WI38 (cell line): ENCODE results near the gene SSC5D.
A peak's percentile ranks its signal among the peaks of the same experiment; 100 is the strongest.

Source experiments
- H3K4me3 ChIP-seq: 2 replicates; pipeline ENCODE4 v1.5.1; 2011; ENCODE audit warnings: low read depth, mild to moderate bottlenecking, control low read depth, low read length
- CTCF ChIP-seq: IDR thresholded peaks from 2 replicates; pipeline ENCODE4 v1.5.1; 2012; ENCODE audit warnings: low read depth, mild to moderate bottlenecking, control low read depth, low read length

Gene SSC5D

GRCh38 chr19:55545443-55545842, 57.2 kb downstream of the SSC5D start, which contains the start of gene SBK3:
Gene SBK3, minus strand, starts transcription at chr19:55545543. Its CDS starts 0 bp downstream, at chr19:55545543.
- H3K4me3 ChIP-seq = no peak within 1 kb of the TSS
- no peak for TF ChIP-seq CTCF

GRCh38 chr19:55546011-55546410, 57.8 kb downstream of the SSC5D start:
- no peak for TF ChIP-seq CTCF
- H3K4me3 ChIP-seq = no peak overlapping the region

- TF ChIP-seq CTCF = no peak
- no peak overlapping the region for H3K4me3 ChIP-seq
Measured at GRCh38 chr19:55546822-55547614, 58.8 kb downstream of the SSC5D start.

GRCh38 chr19:55549500-55550320, 61.5 kb downstream of the SSC5D start:
- TF ChIP-seq CTCF = no peak
- peak overlapping the region; percentile 37 for H3K4me3 ChIP-seq

- no peak overlapping the region for H3K4me3 ChIP-seq
- no peak for TF ChIP-seq CTCF
Measured at GRCh38 chr19:55550321-55550650, 62.0 kb downstream of the SSC5D start.

GRCh38 chr19:55552206-55552605, 64.0 kb downstream of the SSC5D start:
- no peak overlapping the region for H3K4me3 ChIP-seq
- TF ChIP-seq CTCF = no peak

GRCh38 chr19:55552620-55553019, 64.4 kb downstream of the SSC5D start:
- no peak for TF ChIP-seq CTCF
- H3K4me3 ChIP-seq = no peak overlapping the region
